GM21423 (cell line): Measurements from ENCODE around the gene SLC18A3.

Experiments
- ATAC-seq: cut with Tn5 transposase; IDR thresholded peaks from one replicate; pipeline ENCODE4 v1.9.1; 2021; ENCODE audit warnings: mild to moderate bottlenecking, moderate library complexity; ENCODE audit not compliant: unreplicated experiment

SLC18A3 gene

GRCh38 chr10:49610458-49611165, 502 bp downstream of the SLC18A3 start:
- no peak for ATAC-seq

- ATAC-seq, result no peak
Observed at GRCh38 chr10:49611166-49611815, 1.2 kb downstream of the SLC18A3 start.

GRCh38 chr10:49611816-49612512, 1.9 kb downstream of the SLC18A3 start:
- ATAC-seq, result no peak

GRCh38 chr10:49612513-49613164, 2.5 kb downstream of the SLC18A3 start:
- ATAC-seq, result no peak

GRCh38 chr10:49613165-49613881, 3.2 kb downstream of the SLC18A3 start:
- ATAC-seq, result no peak

GRCh38 chr10:49613882-49614241, 3.8 kb downstream of the SLC18A3 start, which contains the start of gene CHAT:
CHAT (plus strand) TSS chr10:49614037; CDS start chr10:49614190, 153 bp downstream.
- ATAC-seq, result no peak

GRCh38 chr10:49614242-49615198, 4.4 kb downstream of the SLC18A3 start:
- no peak for ATAC-seq

- ATAC-seq, result no peak
Observed at GRCh38 chr10:49615213-49615612, 5.1 kb downstream of the SLC18A3 start.

GRCh38 chr10:49615721-49616120, 5.6 kb downstream of the SLC18A3 start:
- no peak for ATAC-seq

GRCh38 chr10:49616421-49617101, 6.5 kb downstream of the SLC18A3 start:
- ATAC-seq, result no peak

- ATAC-seq, result no peak
Observed at GRCh38 chr10:49617121-49618020, 7.3 kb downstream of the SLC18A3 start.

GRCh38 chr10:49618821-49619220, 8.7 kb downstream of the SLC18A3 start:
- no peak for ATAC-seq

GRCh38 chr10:49619613-49620012, 9.5 kb downstream of the SLC18A3 start:
- no peak for ATAC-seq

- ATAC-seq, result no peak
Observed at GRCh38 chr10:49620286-49620810, 10.2 kb downstream of the SLC18A3 start.

- no peak for ATAC-seq
Observed at GRCh38 chr10:49620841-49621378, 10.8 kb downstream of the SLC18A3 start.

GRCh38 chr10:49621561-49621960, 11.5 kb downstream of the SLC18A3 start:
- no peak for ATAC-seq
